ENCODE data around the gene POU4F2.

GRCh38 chr4:146674829-146675570 is 36.3 kb downstream of the POU4F2 start:
- TF ChIP-seq CTCF (IDR thresholded peaks at IDR 0.05), result no peak
- no peak for TF ChIP-seq EP300 (IDR thresholded peaks at IDR 0.05)
